ENCODE data around the gene CWC27. TPM values are rescaled to one million over a fixed set of nuclear protein-coding genes. Genes with fewer than 3 reads are reported as not detected.

The CWC27 gene
- total and polyA plus RNA-seq, 9 of the 15 experiments (the other 6 are each of a cell fraction or from before 2014, with no cell fraction given): 19.7 to 49.3 (median 38.3) TPM

GRCh38 chr5:64768358-64769312 is at the start of gene CWC27, which contains the start of gene SREK1IP1 (continued):
- TF ChIP-seq SMC3 (conservative IDR thresholded peaks at IDR 0.05; ENCODE audit: insufficient read depth, low read depth, low read length) (no peak), ZNF23 (CRISPR knock-in tag; IDR thresholded peaks at IDR 0.05) (no peak), PHF21A (IDR thresholded peaks at IDR 0.05; ENCODE audit: borderline replicate concordance, low read depth) (no peak), ETS1 (conservative IDR thresholded peaks at IDR 0.05; ENCODE audit: control insufficient read depth, low read depth, low read length) (peak; percentile 51; the same call in 1 of the 2 replicates), SMAD4 (CRISPR knock-in tag; conservative IDR thresholded peaks at IDR 0.05) (peak; percentile 16; the same call in 1 of the 2 replicates), ZSCAN32 (CRISPR knock-in tag; IDR thresholded peaks at IDR 0.05) (no peak), ELF2 (CRISPR knock-in tag; IDR thresholded peaks at IDR 0.05) (0 out of 2 replicates have a peak, but pooled peaks have one; percentile 46), U2AF2 (optimal IDR thresholded peaks at IDR 0.05; ENCODE audit: low read depth, low read length) (no peak), C11orf30 (IDR thresholded peaks at IDR 0.05; ENCODE audit: low read depth) (peak; percentile 99), SPI1 (IDR thresholded peaks at IDR 0.05; ENCODE audit: borderline replicate concordance, low read depth, low read length) (no peak), STAT5A (IDR thresholded peaks at IDR 0.05; ENCODE audit: borderline replicate concordance, low read length) (no peak; the same call in 1 of the 2 replicates), CGGBP1 (CRISPR knock-in tag; IDR thresholded peaks at IDR 0.05) (no peak), HNRNPLL (IDR thresholded peaks at IDR 0.05; ENCODE audit: low read depth, low read length, poor library complexity, severe bottlenecking) (peak; percentile 98), MCM7 (IDR thresholded peaks at IDR 0.05) (no peak), EWSR1 (IDR thresholded peaks at IDR 0.05; ENCODE audit: borderline replicate concordance, low read depth, partially characterized antibody) (no peak), FOSL1 (tag; conservative IDR thresholded peaks at IDR 0.05) (no peak), ZNF740 (CRISPR knock-in tag; IDR thresholded peaks at IDR 0.05) (0 out of 2 replicates have a peak, but pooled peaks have one; percentile 43), ZNF740 (tag; IDR thresholded peaks at IDR 0.05) (no peak), RCOR1 (IDR thresholded peaks at IDR 0.05; ENCODE audit: borderline replicate concordance in 1 of 2, low read depth in 2 of 2, low read length in 2 of 2) (0 out of 4 replicates have a peak, but pooled peaks of 1 of the 2 experiments have one; percentile 12), ZBTB33 (CRISPR knock-in tag; IDR thresholded peaks at IDR 0.05) (0 out of 2 replicates have a peak, but pooled peaks have one; percentile 9), BRCA1 (IDR thresholded peaks at IDR 0.05) (no peak), BRCA1 (CRISPR knock-in tag; IDR thresholded peaks at IDR 0.05) (no peak), POLR2G (IDR thresholded peaks at IDR 0.05; ENCODE audit: low read depth, low read length) (peak; percentile 91), POLR3G (IDR thresholded peaks at IDR 0.05; ENCODE audit: extremely low read depth, insufficient read length, insufficient replicate concordance) (no peak)

Measured in K562 (cell line).